Urinary bladder (tissue), 4 donors: Measurements from ENCODE around the gene KDM1B. TPM values are rescaled to one million over a fixed set of nuclear protein-coding genes. Genes with fewer than 3 reads are reported as not detected.

Experiments
- DNase-seq: peaks from one replicate; pipeline ENCODE4 v3.0.0-alpha.2; 2015; ENCODE audit errors: extremely low spot score
- H3K27ac ChIP-seq: one replicate; pipeline ENCODE4 v1.5.1; 2013; ENCODE audit warnings: low read depth, mild to moderate bottlenecking, moderate library complexity
- H3K36me3 ChIP-seq: one replicate; pipeline ENCODE4 v1.6.1; 2013; ENCODE audit warnings: mild to moderate bottlenecking, moderate library complexity; ENCODE audit not compliant: insufficient read depth
- H3K4me1 ChIP-seq: one replicate; pipeline ENCODE4 v1.6.1; 2013; ENCODE audit warnings: mild to moderate bottlenecking, moderate library complexity; ENCODE audit not compliant: insufficient read depth
- H3K4me3 ChIP-seq: one replicate; pipeline ENCODE4 v1.5.1; 2013; ENCODE audit warnings: low read depth, low read length
- WGBS: extraction: QIAGEN DNeasy Blood & Tissue Kit; methylation state at CpG from one replicate; pipeline ENCODE4 v1.1.7; 2013; 5-methylcytosine and 5-hydroxymethylcytosine counted together
- polyA plus RNA-seq: library from polyadenylated mRNA; stranded (reverse); fragments of 200-250 nt; gene quantifications from one replicate; pipeline ENCODE4 v1.2.3, GENCODE V29; 2013
- total RNA-seq: library from RNA; depleted of rRNA; stranded (reverse); fragments of >200 nt; gene quantifications from one replicate; pipeline ENCODE4 v1.2.3, GENCODE V29; 2014
- donor health status: healthy with polysubstance abuse.
- donor health status: healthy.

The KDM1B gene, protein sequence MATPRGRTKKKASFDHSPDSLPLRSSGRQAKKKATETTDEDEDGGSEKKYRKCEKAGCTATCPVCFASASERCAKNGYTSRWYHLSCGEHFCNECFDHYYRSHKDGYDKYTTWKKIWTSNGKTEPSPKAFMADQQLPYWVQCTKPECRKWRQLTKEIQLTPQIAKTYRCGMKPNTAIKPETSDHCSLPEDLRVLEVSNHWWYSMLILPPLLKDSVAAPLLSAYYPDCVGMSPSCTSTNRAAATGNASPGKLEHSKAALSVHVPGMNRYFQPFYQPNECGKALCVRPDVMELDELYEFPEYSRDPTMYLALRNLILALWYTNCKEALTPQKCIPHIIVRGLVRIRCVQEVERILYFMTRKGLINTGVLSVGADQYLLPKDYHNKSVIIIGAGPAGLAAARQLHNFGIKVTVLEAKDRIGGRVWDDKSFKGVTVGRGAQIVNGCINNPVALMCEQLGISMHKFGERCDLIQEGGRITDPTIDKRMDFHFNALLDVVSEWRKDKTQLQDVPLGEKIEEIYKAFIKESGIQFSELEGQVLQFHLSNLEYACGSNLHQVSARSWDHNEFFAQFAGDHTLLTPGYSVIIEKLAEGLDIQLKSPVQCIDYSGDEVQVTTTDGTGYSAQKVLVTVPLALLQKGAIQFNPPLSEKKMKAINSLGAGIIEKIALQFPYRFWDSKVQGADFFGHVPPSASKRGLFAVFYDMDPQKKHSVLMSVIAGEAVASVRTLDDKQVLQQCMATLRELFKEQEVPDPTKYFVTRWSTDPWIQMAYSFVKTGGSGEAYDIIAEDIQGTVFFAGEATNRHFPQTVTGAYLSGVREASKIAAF
- total RNA-seq, result 23.1 TPM
- 12.3 TPM for polyA plus RNA-seq

DNA sequence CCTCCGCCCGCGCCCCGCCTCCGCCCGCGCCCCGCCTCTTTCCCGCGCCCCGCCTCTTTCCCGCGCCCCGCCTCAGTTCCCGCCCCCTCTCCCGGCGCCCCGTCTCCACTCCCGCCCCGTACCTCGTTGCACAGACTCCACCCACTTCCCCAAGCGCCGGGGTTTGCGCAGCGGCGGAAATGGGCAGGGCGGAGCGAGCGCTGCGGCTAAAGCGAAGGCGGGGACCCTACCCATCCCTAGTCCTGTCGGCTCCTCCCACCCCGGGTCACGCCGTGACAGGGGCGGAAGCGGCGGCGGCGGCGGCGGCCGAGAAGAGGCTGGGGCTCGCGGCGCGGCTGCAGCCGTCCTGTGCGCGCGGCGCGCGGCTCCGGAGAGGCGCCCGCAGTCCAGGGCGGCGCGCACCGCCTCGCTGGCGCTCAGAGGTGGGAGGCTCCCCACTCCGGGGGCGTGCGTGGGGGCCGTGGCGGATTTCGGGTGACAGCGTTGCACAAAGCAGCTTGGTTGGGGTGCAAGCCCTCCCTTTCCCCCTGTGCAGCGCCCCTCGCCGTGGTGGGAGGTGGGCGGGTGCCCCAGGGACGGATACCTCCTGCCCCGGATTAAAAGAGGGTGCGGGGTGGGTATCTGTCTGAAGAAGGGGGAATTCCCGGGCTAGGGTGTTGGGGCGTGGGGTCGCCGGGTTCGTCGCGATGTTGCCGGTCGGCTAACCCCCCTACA, at the start of gene KDM1B:
TSS of gene KDM1B (plus strand) at position 273 of the 714 bp plus-strand sequence. CDS start 4,474 bp downstream, outside the sequence.
- peak; percentile 95 for DNase-seq
- Histone ChIP-seq H3K4me1 (no peaks in the 10 kb centered on the region), H3K4me3 (peak within 1 kb of the TSS; percentile 97), H3K36me3 (no peaks in the 10 kb centered on the region), H3K27ac (peak within 1 kb of the TSS; percentile 93)
- under 1% methylated on average over 87 of the region's 87 CpGs for WGBS

DNA sequence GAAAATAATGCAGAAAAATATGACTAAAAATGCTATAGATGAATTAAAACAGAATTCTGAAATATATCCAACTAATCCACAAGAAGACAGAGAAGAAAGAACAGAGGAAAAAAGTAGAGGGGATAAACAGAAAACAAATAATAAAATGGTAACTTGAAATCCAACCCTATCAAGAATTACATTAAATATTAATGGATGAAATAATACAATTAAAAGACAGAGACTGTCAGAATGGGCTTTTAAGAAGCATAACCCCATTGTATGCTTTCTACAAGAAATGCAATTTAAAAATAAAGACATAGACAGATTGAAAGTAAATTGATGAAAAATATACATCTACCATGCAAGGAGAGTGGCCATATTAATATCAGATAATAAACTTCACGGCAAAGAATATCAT, 48.2 kb upstream of the KDM1B start:
- DNase-seq, result no peak
- Histone ChIP-seq H3K27ac (no peak overlapping the region), H3K4me3 (no peak overlapping the region), H3K36me3 (no peaks in the 10 kb centered on the region), H3K4me1 (no peaks in the 10 kb centered on the region)
- 97% methylated on average over 1 of the region's 1 CpG for WGBS

DNA sequence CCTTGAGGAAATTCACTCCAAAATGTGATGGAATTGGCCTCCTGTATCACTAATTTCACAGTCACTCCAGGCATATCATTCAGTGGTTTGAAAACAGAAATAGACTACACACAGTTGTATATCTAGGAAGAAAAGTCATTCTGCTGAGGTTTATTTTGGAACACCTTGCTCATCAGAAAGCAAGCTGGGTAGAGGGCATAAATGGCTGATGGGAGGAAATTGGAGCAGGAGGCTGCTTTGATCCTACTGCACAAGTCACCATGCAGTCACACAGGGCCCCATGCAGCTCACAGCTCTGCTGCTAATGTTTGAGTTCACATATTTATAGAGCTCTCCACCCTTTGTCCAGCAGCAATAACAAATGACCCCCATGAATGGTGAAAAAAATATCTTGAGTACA, 45.1 kb upstream of the KDM1B start:
- no peak overlapping the region for H3K27ac ChIP-seq

GRCh38 chr6:18115356-18115755, 39.9 kb upstream of the KDM1B start:
- Histone ChIP-seq H3K4me3 (no peak overlapping the region), H3K27ac (no peak overlapping the region), H3K36me3 (no peaks in the 10 kb centered on the region), H3K4me1 (no peaks in the 10 kb centered on the region)
- WGBS, result 87% methylated on average over 2 of the region's 2 CpGs
- DNase-seq, result no peak

More for the DNA sequence above, 45.1 kb upstream of the KDM1B start:
- DNase-seq, result no peak
- H3K36me3 ChIP-seq, result no peaks in the 10 kb centered on the region
- no peaks in the 10 kb centered on the region for H3K4me1 ChIP-seq
- H3K4me3 ChIP-seq, result no peak overlapping the region

- Histone ChIP-seq H3K4me1 (no peaks in the 10 kb centered on the region), H3K27ac (no peak overlapping the region), H3K4me3 (no peak overlapping the region), H3K36me3 (no peaks in the 10 kb centered on the region)
- no peak for DNase-seq
- WGBS, result 89% methylated on average over 5 of the region's 5 CpGs
Measured at GRCh38 chr6:18117136-18117535, 38.1 kb upstream of the KDM1B start.

GRCh38 chr6:18118330-18118729, 36.9 kb upstream of the KDM1B start:
- no peaks in the 10 kb centered on the region for H3K36me3 ChIP-seq
- WGBS, result 54% methylated on average over 3 of the region's 3 CpGs

DNA sequence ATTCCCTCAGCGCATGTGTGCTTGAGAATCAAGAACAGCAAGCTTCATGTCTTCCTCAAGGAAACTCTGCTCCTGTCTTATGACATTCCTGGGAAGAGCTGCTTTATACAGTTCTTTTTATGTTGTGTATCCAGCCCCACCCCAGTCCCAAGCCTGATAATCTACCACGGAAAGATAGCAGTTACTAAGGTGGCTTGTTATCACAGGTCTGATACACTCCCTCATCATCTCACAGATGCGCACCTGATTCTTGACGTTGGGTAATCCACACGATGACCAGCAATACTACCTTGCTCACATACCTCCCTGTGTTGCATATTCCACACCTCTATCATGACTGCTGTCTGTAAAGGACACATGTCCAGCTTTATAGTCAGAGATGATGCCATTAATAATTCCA, 36.0 kb upstream of the KDM1B start:
- Histone ChIP-seq H3K36me3 (no peaks in the 10 kb centered on the region), H3K4me3 (no peak overlapping the region), H3K4me1 (no peaks in the 10 kb centered on the region), H3K27ac (no peak overlapping the region)
- WGBS, result 87% methylated on average over 5 of the region's 5 CpGs
- no peak for DNase-seq

More at GRCh38 chr6:18118330-18118729, 36.9 kb upstream of the KDM1B start:
- Histone ChIP-seq H3K4me3 (no peak overlapping the region), H3K4me1 (no peaks in the 10 kb centered on the region), H3K27ac (no peak overlapping the region)
- no peak for DNase-seq

DNA sequence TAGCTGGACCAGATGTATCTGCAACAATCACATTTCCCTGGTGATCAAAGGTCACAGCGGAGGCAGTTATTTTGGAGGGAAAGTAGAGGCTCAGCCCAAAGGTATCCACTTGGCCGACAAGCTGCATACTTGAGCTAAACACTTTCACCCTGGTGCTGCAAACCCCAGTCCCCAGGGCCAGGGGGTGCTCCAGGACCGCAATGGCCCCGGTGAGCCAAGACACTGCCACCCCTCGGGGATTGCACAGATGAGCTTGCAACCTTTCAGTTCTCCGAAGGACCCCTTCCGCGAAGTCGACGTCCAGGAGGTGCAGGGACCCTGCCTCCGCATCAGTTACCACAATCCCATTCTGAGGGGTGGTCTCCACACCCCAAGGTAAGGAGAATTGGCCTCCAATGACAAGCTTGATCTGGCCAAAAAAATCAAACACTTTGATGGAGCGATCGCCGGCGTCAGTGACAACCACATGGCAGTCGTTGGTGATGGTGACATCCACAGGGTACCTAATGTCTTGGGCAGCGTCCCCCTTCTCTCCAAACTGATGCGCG, 33.6 kb upstream of the KDM1B start:
- H3K4me3 ChIP-seq, result no peak overlapping the region
- no peaks in the 10 kb centered on the region for H3K4me1 ChIP-seq
- no peak for DNase-seq
- WGBS, result 65% methylated on average over 19 of the region's 19 CpGs
- H3K36me3 ChIP-seq, result no peaks in the 10 kb centered on the region
- H3K27ac ChIP-seq, result no peak overlapping the region

GRCh38 chr6:18122128-18123093, 32.8 kb upstream of the KDM1B start, which contains the start of gene NHLRC1:
Gene NHLRC1 (minus strand): TSS chr6:18122677. CDS start chr6:18122606, 71 bp downstream.
- Histone ChIP-seq H3K4me1 (no peaks in the 10 kb centered on the region), H3K27ac (no peak within 1 kb of the TSS), H3K36me3 (no peaks in the 10 kb centered on the region), H3K4me3 (peak within 1 kb of the TSS; percentile 38)
- 14% methylated on average over 82 of the region's 82 CpGs for WGBS
- DNase-seq, result peak; percentile 40

GRCh38 chr6:18126121-18126520, 29.1 kb upstream of the KDM1B start:
- H3K36me3 ChIP-seq, result no peaks in the 10 kb centered on the region
- 71% methylated on average over 5 of the region's 5 CpGs for WGBS
- no peak overlapping the region for H3K4me3 ChIP-seq
- H3K27ac ChIP-seq, result no peak overlapping the region
- H3K4me1 ChIP-seq, result no peaks in the 10 kb centered on the region
- DNase-seq, result no peak

DNA sequence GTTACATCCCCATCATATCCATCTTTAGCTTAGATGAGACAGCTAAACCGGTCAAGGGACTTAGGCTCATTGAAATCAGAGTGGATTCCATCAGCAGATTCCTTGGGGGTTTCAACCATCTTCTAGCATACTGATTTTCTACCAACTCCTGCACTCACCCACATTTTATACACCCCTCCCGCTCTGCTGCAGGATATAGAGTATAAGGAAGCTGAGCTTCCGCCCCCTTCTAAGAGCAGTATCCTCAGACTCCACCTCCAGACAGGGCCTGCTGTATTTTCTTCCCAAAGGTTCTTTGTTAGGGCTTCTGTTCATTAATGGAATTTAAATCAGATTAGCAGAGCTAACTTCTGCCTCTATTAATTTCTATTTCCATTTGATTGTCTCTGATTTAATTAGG, 22.9 kb upstream of the KDM1B start:
- Histone ChIP-seq H3K27ac (no peak overlapping the region), H3K36me3 (no peaks in the 10 kb centered on the region), H3K4me3 (no peak overlapping the region), H3K4me1 (no peaks in the 10 kb centered on the region)
- WGBS, result 98% methylated on average over 3 of the region's 3 CpGs
- DNase-seq, result no peak

DNA sequence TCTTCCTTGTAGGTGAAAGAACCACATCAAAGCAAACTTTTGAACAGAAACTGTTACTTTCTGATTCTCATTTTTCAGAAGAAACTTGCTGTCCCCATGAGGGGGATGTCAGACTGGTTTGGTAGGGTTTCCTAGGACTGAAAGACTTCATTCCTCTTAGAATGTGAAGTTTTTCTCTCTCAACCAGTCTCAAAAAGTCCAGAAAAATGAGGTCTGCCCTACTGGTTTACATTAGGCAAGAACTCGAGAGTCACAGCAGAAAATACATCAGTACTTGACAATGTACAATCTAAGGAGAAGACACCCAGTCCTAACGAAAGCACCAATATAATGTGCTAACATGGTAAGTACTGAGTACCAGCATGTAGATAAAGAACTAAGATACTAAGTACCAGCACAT, 20.1 kb upstream of the KDM1B start:
- Histone ChIP-seq H3K36me3 (no peaks in the 10 kb centered on the region), H3K27ac (no peak overlapping the region), H3K4me3 (no peak overlapping the region), H3K4me1 (no peaks in the 10 kb centered on the region)
- no peak for DNase-seq
- WGBS, result 92% methylated on average over 2 of the region's 2 CpGs
